PC-9 (cell line): ENCODE data around the gene CTNNBL1.

Experiments used
- CTCF ChIP-seq: fragments of 200-600 bp; sonication (generic); conservative IDR thresholded peaks from 2 replicates; pipeline ENCODE4 v1.6.1; 2017; ENCODE audit warnings: mixed run types, antibody characterized with exemption, mild to moderate bottlenecking, moderate library complexity
- EZH2 ChIP-seq: fragments of 200-600 bp; sonication (generic); IDR thresholded peaks from 2 replicates; pipeline ENCODE4 v1.8.0; 2017; ENCODE audit warnings: antibody characterized with exemption, low read depth

GRCh38 chr20:37875460-37876175 is 181.8 kb downstream of the CTNNBL1 start:
- TF ChIP-seq CTCF (no peak), EZH2 (no peak)
